BJ (cell line): Measurements from ENCODE around the gene PCOLCE2. TPM values are rescaled to one million over a fixed set of nuclear protein-coding genes. Genes with fewer than 3 reads are reported as not detected.

ENCODE experiments used
- CTCF ChIA-PET: fragments of 350-600 bp; formaldehyde crosslinking; extraction: SDS; loops from one replicate; lab custom pipeline; 2021; ENCODE audit warnings: antibody characterized with exemption, inconsistent platforms; lab: Yijun Ruan, JAX
- POLR2A ChIA-PET: fragments of 300-600 bp; sonication (Branson Sonifier 250); formaldehyde crosslinking; extraction: SDS; loops from one replicate; lab custom pipeline; 2021; ENCODE audit warnings: antibody characterized with exemption; lab: Charles Lee
- DNase-seq: peaks from one replicate; pipeline ENCODE4 v3.0.0-alpha.2; 2011; ENCODE audit warnings: low read depth
- H3K27me3 ChIP-seq: 2 replicates; pipeline ENCODE4 v1.6.0; 2011; ENCODE audit warnings: low read length; ENCODE audit not compliant: control insufficient read depth, insufficient read depth
- H3K36me3 ChIP-seq: 2 replicates; pipeline ENCODE4 v1.5.1; 2011; ENCODE audit warnings: low read length; ENCODE audit not compliant: control insufficient read depth, insufficient read depth
- H3K4me3 ChIP-seq: 2 replicates; pipeline ENCODE4 v1.5.1; 2011; ENCODE audit warnings: low read depth, mild to moderate bottlenecking, control low read depth, low read length
- CTCF ChIP-seq: IDR thresholded peaks from 2 replicates; pipeline ENCODE4 v1.5.1; 2011; ENCODE audit warnings: low read depth, mild to moderate bottlenecking, control low read depth, inconsistent platforms, low read length, moderate library complexity; ENCODE audit not compliant: insufficient read depth
- polyA plus RNA-seq: library from polyadenylated mRNA; depleted of rRNA; stranded (reverse); fragments of >200 nt; gene quantifications from 2 replicates; pipeline ENCODE4 v1.2.3, GENCODE V29; 2011

PCOLCE2 gene
- polyA plus RNA-seq, 1 experiment: 0.94 TPM

- TF ChIP-seq CTCF: no peak
- no peak for DNase-seq
- Histone ChIP-seq H3K27me3 (peaks cover 3% of the 10 kb centered on the region; the same call in 1 of the 2 replicates), H3K36me3 (no peaks in the 10 kb centered on the region), H3K4me3 (no peak overlapping the region)
- ChIA-PET CTCF (no interaction called here), POLR2A (no interaction called here)
Observed at GRCh38 chr3:142861926-142862325, 27.0 kb downstream of the PCOLCE2 start.

- ChIA-PET POLR2A (no interaction called here), CTCF (interaction anchor here (1.3 kb wide), 1 partner anchor 11 kb away, joined by 4 read pairs; no protein-coding TSS in a partner anchor)
- TF ChIP-seq CTCF: no peak
- Histone ChIP-seq H3K27me3 (peaks cover 8% of the 10 kb centered on the region), H3K4me3 (no peak overlapping the region), H3K36me3 (no peaks in the 10 kb centered on the region)
- DNase-seq: no peak
Observed at GRCh38 chr3:142858043-142858442, 30.8 kb downstream of the PCOLCE2 start.

GRCh38 chr3:142857056-142857455 is 31.8 kb downstream of the PCOLCE2 start:
- TF ChIP-seq CTCF: no peak
- Histone ChIP-seq H3K4me3 (no peak overlapping the region), H3K36me3 (no peaks in the 10 kb centered on the region), H3K27me3 (peaks cover 8% of the 10 kb centered on the region)
- ChIA-PET CTCF (interaction anchor here (1.0 to 1.9 kb wide), 4 partner anchors 10 to 71 kb away, joined by 3 to 6 read pairs (median 5); no protein-coding TSS in a partner anchor), POLR2A (no interaction called here)
- DNase-seq: no peak

GRCh38 chr3:142853270-142854168 is 35.4 kb downstream of the PCOLCE2 start:
- Histone ChIP-seq H3K27me3 (peaks cover 8% of the 10 kb centered on the region), H3K36me3 (no peaks in the 10 kb centered on the region), H3K4me3 (no peak overlapping the region)
- CTCF ChIA-PET: interaction anchor here (0.6 to 1.0 kb wide), 5 partner anchors 24 to 989 kb away, joined by 3 to 6 read pairs (median 3); no protein-coding TSS in a partner anchor
- no peak for TF ChIP-seq CTCF
- POLR2A ChIA-PET: no interaction called here
- DNase-seq: no peak

GRCh38 chr3:142852009-142852408 is 36.9 kb downstream of the PCOLCE2 start:
- Histone ChIP-seq H3K4me3 (no peak overlapping the region), H3K27me3 (peaks cover 6% of the 10 kb centered on the region), H3K36me3 (no peaks in the 10 kb centered on the region)
- DNase-seq: no peak
- ChIA-PET CTCF (interaction anchor here (1.0 kb wide), 1 partner anchor 23 kb away, joined by 3 read pairs; no protein-coding TSS in a partner anchor), POLR2A (no interaction called here)
- no peak for TF ChIP-seq CTCF
